PC-9 (cell line): ENCODE data around the gene EVL.

Experiments
- EZH2 ChIP-seq: fragments of 200-600 bp; sonication (generic); IDR thresholded peaks from 2 replicates; pipeline ENCODE4 v1.8.0; 2017; ENCODE audit warnings: antibody characterized with exemption, low read depth
- TF ChIP-seq, protein P1 (sequence below): fragments of 200-600 bp; sonication (generic); conservative IDR thresholded peaks from 2 replicates; pipeline ENCODE4 v1.6.1; 2017; ENCODE audit warnings: mixed run types, antibody characterized with exemption, mild to moderate bottlenecking, moderate library complexity

DNA sequence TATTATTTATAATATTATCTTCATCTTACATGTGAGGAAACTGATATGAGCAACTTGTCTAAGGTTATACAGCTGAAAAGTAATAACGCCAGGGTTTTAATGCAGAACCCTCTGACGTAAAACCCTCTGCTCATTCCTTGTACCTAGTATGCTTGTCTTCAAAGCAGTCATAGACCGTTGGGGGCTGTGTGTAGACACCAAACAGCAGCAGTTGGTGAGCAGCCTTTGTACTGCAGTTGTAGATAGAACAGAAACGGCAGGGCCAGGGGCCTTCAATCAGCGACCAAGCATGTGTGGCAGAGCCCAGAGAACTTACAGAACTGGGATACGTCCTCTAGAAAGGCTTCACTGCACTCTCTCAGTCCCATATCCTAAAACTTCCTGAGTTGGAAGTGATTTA, 28.1 kb downstream of the EVL start:
- TF ChIP-seq, protein P1, sequence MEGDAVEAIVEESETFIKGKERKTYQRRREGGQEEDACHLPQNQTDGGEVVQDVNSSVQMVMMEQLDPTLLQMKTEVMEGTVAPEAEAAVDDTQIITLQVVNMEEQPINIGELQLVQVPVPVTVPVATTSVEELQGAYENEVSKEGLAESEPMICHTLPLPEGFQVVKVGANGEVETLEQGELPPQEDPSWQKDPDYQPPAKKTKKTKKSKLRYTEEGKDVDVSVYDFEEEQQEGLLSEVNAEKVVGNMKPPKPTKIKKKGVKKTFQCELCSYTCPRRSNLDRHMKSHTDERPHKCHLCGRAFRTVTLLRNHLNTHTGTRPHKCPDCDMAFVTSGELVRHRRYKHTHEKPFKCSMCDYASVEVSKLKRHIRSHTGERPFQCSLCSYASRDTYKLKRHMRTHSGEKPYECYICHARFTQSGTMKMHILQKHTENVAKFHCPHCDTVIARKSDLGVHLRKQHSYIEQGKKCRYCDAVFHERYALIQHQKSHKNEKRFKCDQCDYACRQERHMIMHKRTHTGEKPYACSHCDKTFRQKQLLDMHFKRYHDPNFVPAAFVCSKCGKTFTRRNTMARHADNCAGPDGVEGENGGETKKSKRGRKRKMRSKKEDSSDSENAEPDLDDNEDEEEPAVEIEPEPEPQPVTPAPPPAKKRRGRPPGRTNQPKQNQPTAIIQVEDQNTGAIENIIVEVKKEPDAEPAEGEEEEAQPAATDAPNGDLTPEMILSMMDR, result no peak
- TF ChIP-seq EZH2, result no peak
